K562 (cell line): ENCODE measurements around the gene LCN1. TPM values are rescaled to one million over a fixed set of nuclear protein-coding genes. Genes with fewer than 3 reads are reported as not detected.

Source experiments
- ATF7 ChIP-seq: fragments of 450-650 bp; IDR thresholded peaks from 2 replicates; pipeline ENCODE4 v1.7.1; 2014; ENCODE audit warnings: mild to moderate bottlenecking, moderate library complexity
- HMGN3 ChIP-seq: IDR thresholded peaks from 2 replicates; pipeline ENCODE4 v1.6.1; 2011; ENCODE audit warnings: borderline replicate concordance, low read depth, mild to moderate bottlenecking, mixed read lengths, low read length; ENCODE audit not compliant: insufficient read length; ENCODE audit errors: extremely low read depth
- JUND ChIP-seq, 2 experiments: IDR thresholded peaks; 2 replicates in 1 of 2; 3 replicates in 1 of 2; pipeline ENCODE4 v1.6.1; 2011; ENCODE audit warnings: borderline replicate concordance in 2 of 2, low read depth in 2 of 2, low read length in 2 of 2, improper control_type of control experiment in 1 of 2, missing biosample characterization in 1 of 2, missing genetic modification characterization in 1 of 2, missing genetic modification reagents in 1 of 2
- NR2C1 ChIP-seq, 2 experiments: fragments of 450-650 bp; IDR thresholded peaks; 2 replicates each; pipeline ENCODE4 v1.6.1; 2017; ENCODE audit warnings: mild to moderate bottlenecking in 2 of 2, antibody characterized with exemption in 1 of 2, inconsistent platforms in 1 of 2, missing compliant biosample characterization in 1 of 2, missing genetic modification characterization in 1 of 2
- PML ChIP-seq: IDR thresholded peaks from 2 replicates; pipeline ENCODE4 v1.6.1; 2012; ENCODE audit warnings: low read length, inconsistent platforms
- RFX5 ChIP-seq: IDR thresholded peaks from 2 replicates; pipeline ENCODE4 v1.6.1; 2011; ENCODE audit warnings: low read depth, mild to moderate bottlenecking, improper control_type of control experiment, low read length
- SMC3 ChIP-seq: conservative IDR thresholded peaks from 2 replicates; pipeline ENCODE4 v1.6.1; 2011; ENCODE audit warnings: low read depth, low read length, improper control_type of control experiment; ENCODE audit not compliant: insufficient read depth
- ZFPM2 ChIP-seq: fragments of 250-450 bp; sonication (Bioruptor Pico); IDR thresholded peaks from 2 replicates; pipeline ENCODE4 v1.5.1; 2022; ENCODE audit warnings: mild to moderate bottlenecking
- ZNF780A ChIP-seq: fragments of 250-450 bp; sonication (Bioruptor Pico); IDR thresholded peaks from 2 replicates; pipeline ENCODE4 v1.5.0; 2021; ENCODE audit warnings: mild to moderate bottlenecking
- polyA plus RNA-seq, 8 experiments: library from polyadenylated mRNA; depleted of rRNA in 4 of 8; stranded (reverse) in 5 of 8; unstranded in 3 of 8; fragments of >200 nt; fragmentation: Nextera tagmentation in 2 of 8; fragmentation: Illumina TruSeq in 1 of 8; extraction: Ambion mirVana in 2 of 8; extraction: Trizol in 1 of 8; gene quantifications; 2 replicates each; pipeline versions ENCODE4 v1.2.1 to v1.2.3, GENCODE V29; 2011 to 2014; ENCODE audit warnings: inconsistent platforms in 1 of 8, missing spikeins in 1 of 8
- total RNA-seq, 7 experiments: library from RNA; depleted of rRNA in 6 of 7; stranded (reverse); fragments of >200 nt in 6 of 7; fragmentation: Illumina TruSeq in 2 of 7; extraction: Trizol in 2 of 7; gene quantifications; 2 replicates each; pipeline versions ENCODE4 v1.2.1 to v1.2.3, GENCODE V29; 2011 to 2021; ENCODE audit warnings: low replicate concordance in 1 of 7
- TF ChIP-seq, protein P1 (sequence below), 3 experiments: IDR thresholded peaks in 2 of 3; conservative IDR thresholded peaks in 1 of 3; 2 replicates each; pipeline ENCODE4 v1.5.1; 2011 to 2012; ENCODE audit warnings: low read length in 3 of 3, mild to moderate bottlenecking in 3 of 3, control low read depth in 2 of 3, improper control_type of control experiment in 1 of 3, inconsistent platforms in 1 of 3, low read depth in 1 of 3, mixed read lengths in 1 of 3, moderate library complexity in 1 of 3; ENCODE audit not compliant: insufficient read depth in 2 of 3

LCN1 gene
- total and polyA plus RNA-seq, 9 of the 15 experiments (the other 6 are each of a cell fraction or from before 2014, with no cell fraction given), result not detected

DNA sequence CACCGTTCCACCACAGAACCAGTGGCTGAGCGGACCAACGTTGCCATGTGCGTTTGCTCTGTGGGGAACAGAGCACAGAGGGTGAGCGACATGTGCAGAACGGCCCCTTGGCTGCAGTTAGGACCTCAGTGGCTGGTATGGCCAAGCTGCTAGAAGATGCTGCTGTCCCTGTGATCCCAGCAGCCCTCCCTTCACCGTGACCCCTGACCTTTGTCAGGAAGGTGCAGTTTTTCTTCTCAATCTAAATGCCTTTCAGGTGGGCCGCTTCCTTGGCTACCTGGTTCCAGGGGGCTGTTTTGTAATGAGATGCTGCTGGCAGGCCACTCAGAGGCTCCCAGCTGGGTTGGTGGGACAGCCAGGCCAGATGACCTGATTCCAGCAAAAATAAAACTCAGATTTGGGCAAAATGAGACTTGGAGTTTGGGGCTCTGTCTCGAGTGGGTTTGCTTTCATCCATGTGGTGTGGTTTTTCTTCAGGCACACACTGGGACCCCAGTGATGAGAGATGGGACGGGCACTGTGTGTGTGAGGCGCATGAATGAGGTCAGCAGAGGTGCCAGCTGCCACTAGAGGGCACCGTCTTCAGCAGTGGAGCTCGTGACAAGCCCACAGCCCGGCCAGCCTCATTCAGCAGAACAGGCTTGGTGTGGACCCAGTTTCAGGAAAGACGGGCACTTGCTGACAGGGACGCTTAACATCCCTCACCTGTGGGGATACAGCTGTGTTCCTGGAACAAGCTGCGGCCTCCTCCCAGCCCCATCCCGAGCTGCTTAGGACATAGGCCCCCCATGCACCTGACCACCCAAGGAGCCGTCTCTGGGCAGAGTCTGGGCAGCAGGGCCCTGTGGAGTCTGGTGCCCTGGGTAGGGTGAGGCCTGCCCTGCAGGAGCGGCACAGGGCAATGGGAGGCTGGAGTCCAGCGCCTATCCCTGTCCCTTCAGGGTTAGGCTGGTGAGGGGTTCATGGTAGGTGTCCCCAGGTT, 16.7 kb upstream of the LCN1 start (continued):
- TF ChIP-seq JUND (IDR thresholded peaks at IDR 0.05; ENCODE audit: borderline replicate concordance, low read depth, low read length) (peak; percentile 70), JUND (tag; IDR thresholded peaks at IDR 0.05; ENCODE audit: borderline replicate concordance, low read depth, low read length) (peak; percentile 40; the same call in 1 of the 3 replicates), PML (0 out of 2 replicates have a peak, but pooled peaks have one; percentile 35), ZFPM2 (0 out of 2 replicates have a peak, but pooled peaks have one; percentile 81), ATF7 (peak; percentile 36; the same call in 1 of the 2 replicates), HMGN3 (peak; percentile 25), SMC3 (peak; percentile 39; the same call in 1 of the 2 replicates), NR2C1 (IDR thresholded peaks at IDR 0.05) (0 out of 2 replicates have a peak, but pooled peaks have one; percentile 41), NR2C1 (tag; IDR thresholded peaks at IDR 0.05) (peak; percentile 65), RFX5 (no peak), ZNF780A (CRISPR knock-in tag) (no peak)
- TF ChIP-seq, protein P1, sequence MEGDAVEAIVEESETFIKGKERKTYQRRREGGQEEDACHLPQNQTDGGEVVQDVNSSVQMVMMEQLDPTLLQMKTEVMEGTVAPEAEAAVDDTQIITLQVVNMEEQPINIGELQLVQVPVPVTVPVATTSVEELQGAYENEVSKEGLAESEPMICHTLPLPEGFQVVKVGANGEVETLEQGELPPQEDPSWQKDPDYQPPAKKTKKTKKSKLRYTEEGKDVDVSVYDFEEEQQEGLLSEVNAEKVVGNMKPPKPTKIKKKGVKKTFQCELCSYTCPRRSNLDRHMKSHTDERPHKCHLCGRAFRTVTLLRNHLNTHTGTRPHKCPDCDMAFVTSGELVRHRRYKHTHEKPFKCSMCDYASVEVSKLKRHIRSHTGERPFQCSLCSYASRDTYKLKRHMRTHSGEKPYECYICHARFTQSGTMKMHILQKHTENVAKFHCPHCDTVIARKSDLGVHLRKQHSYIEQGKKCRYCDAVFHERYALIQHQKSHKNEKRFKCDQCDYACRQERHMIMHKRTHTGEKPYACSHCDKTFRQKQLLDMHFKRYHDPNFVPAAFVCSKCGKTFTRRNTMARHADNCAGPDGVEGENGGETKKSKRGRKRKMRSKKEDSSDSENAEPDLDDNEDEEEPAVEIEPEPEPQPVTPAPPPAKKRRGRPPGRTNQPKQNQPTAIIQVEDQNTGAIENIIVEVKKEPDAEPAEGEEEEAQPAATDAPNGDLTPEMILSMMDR (IDR thresholded peaks at IDR 0.05 in 2 of 3, conservative IDR thresholded peaks at IDR 0.05 in 1 of 3; ENCODE audit: insufficient read depth in 2 of 3, low read depth in 1 of 3, low read length in 3 of 3), result peak; percentile 63 to 83 (median 72)
